ENCODE results near the gene STX8. TPM values are rescaled to one million over a fixed set of nuclear protein-coding genes. Genes with fewer than 3 reads are reported as not detected.

The STX8 gene
- total and polyA plus RNA-seq, 12 donors = 53.3 to 80.1 (median 63.9) TPM

DNA sequence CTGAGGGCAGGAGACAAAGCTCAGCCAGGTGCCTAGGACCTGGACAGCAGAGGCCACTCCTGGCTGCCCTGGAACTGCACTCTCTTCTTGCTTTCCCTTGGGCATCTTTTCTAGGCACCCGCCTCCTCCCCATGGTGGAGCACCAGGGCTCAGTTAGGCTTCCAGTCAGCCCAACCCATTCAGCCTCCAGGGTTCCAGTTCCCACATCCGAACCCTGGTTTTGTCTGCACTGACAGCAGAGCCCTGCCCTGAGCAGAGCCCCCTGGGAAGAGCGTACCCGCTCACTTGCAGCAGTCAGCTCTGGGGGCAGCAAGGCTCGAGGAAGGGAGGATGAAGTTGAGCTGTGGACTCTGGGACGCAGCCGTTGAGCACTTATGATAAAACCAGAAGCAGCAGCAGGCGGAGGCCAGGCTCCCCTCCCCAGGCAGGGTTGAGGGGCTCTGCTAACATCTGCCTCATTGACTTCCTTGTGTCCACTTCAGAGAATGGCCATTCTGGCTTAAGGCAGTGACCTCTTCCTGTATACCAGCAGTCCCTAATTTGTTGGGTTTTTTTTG is 341.2 kb downstream of the STX8 start:
- Histone ChIP-seq H3K27me3 (peaks cover 0 to 28% (median 0%) of the 10 kb centered on the region in 7 donors), H3K4me3 (no peak overlapping the region), H3K27ac (no peak overlapping the region), H3K4me1 (peaks cover 0 to 11% (median 7%) of the 10 kb centered on the region in 9 donors), H3K9me3 (no peaks in the 10 kb centered on the region), H3K36me3 (no peaks in the 10 kb centered on the region)
- 64 to 69% methylated on average over 8 of the region's 8 CpGs for WGBS, 2 donors
- no peak for DNase-seq
- intact Hi-C loops (cut with DNase I) = no loop called here
- TF ChIP-seq, protein P1, sequence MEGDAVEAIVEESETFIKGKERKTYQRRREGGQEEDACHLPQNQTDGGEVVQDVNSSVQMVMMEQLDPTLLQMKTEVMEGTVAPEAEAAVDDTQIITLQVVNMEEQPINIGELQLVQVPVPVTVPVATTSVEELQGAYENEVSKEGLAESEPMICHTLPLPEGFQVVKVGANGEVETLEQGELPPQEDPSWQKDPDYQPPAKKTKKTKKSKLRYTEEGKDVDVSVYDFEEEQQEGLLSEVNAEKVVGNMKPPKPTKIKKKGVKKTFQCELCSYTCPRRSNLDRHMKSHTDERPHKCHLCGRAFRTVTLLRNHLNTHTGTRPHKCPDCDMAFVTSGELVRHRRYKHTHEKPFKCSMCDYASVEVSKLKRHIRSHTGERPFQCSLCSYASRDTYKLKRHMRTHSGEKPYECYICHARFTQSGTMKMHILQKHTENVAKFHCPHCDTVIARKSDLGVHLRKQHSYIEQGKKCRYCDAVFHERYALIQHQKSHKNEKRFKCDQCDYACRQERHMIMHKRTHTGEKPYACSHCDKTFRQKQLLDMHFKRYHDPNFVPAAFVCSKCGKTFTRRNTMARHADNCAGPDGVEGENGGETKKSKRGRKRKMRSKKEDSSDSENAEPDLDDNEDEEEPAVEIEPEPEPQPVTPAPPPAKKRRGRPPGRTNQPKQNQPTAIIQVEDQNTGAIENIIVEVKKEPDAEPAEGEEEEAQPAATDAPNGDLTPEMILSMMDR (IDR thresholded peaks at IDR 0.05) = no peak
- no peak for ATAC-seq

DNA sequence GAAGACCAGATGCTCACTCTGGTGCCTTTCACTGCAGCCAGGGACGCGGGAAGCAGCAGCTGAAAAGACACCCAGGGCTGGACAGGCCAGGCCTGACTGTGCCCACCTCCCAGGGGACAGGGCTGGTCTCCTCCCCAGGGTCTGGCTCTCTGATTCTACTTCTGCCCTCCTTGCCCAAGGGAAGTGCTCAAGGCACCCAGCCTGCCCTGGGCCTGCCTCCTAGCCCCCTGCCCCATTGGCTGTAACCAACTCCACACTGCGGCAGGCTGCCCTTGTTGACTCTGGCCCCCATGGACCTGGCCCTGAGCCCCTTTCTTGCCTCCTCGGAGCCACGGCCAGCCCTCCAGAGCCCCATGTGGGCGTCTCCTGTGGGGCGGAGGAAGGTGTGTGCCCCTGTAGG is 341.9 kb downstream of the STX8 start:
- intact Hi-C loops (cut with DNase I) = no loop called here

DNA sequence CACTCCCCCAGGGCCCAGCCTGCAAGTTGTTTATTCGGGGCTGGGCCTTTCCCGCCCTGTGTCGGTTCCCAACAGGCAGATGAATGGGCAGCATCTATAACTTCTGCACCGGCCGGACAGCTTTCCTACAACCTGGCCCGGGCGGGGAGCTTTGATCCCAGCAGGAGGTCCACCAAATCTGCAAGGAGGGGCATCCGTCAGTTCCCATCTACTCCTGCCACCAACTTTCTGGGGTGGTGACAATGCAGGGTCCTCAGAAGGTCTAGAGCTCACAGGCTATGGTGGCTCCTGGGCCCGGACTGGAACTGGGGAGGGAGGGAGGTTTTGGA is 342.4 kb downstream of the STX8 start:
- H3K4me1 ChIP-seq = peaks cover 0 to 3% (median 2%) of the 10 kb centered on the region in 9 donors
- H3K27ac ChIP-seq = no peak overlapping the region
- peaks cover 0 to 28% (median 0%) of the 10 kb centered on the region in 7 donors for H3K27me3 ChIP-seq
- no peak overlapping the region for H3K4me3 ChIP-seq
- no peak for DNase-seq
- TF ChIP-seq, protein P1 (IDR thresholded peaks at IDR 0.05) = no peak
- no peaks in the 10 kb centered on the region for H3K9me3 ChIP-seq
- WGBS, 2 donors = 70 to 93% methylated on average over 9 of the region's 9 CpGs
- no peak for ATAC-seq
- intact Hi-C loops (cut with DNase I) = no loop called here
- no peaks in the 10 kb centered on the region for H3K36me3 ChIP-seq

More for the DNA sequence above, 341.9 kb downstream of the STX8 start:
- TF ChIP-seq, protein P1 (IDR thresholded peaks at IDR 0.05) = no peak
- Histone ChIP-seq H3K27ac (no peak overlapping the region), H3K27me3 (peaks cover 0 to 28% (median 0%) of the 10 kb centered on the region in 7 donors), H3K9me3 (no peaks in the 10 kb centered on the region), H3K36me3 (no peaks in the 10 kb centered on the region), H3K4me3 (no peak overlapping the region), H3K4me1 (peaks cover 0 to 4% (median under 1%) of the 10 kb centered on the region in 9 donors)
- 87 to 89% methylated on average over 7 of the region's 7 CpGs for WGBS, 2 donors
- DNase-seq = no peak
- no peak for ATAC-seq

DNA sequence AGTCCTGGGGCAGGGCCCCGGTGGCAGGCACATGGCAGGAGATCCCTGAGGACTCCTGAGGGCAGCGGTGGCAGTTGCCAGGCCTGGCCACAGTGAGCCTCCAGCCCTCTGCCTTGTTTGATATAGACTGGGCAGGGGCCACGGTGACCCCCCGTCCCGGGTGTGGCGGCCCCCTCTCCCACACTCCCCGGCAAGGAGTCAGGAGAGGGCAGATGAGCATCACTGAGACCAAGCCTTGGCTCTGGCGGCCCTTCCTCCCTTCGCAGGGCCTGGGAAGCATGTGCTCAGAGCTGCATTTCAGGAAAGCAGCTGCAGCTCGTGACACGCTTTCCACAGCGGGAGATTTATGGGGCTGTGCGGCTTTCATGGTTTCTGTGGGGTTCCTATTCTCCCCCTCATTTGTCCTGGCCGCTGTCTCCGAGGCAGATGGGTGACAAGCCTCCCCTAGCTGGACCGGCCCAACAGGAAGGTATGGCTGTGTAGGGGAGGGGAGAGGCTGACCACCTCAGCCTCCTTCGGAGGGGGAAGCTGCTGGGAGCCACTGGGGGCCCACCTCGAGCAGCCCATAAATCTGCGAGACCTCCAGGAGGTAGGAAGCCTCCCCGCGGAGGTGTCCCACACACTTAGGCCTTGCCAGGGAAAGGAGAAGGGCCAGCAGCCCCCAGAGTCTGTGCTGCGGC is 342.9 kb downstream of the STX8 start:
- ATAC-seq (no peak), DNase-seq (no peak)
- Histone ChIP-seq H3K9me3 (no peaks in the 10 kb centered on the region), H3K4me1 (peaks cover 0 to 7% (median 3%) of the 10 kb centered on the region in 9 donors), H3K4me3 (no peak overlapping the region), H3K27me3 (peaks cover 0 to 28% (median 0%) of the 10 kb centered on the region in 7 donors), H3K27ac (no peak overlapping the region), H3K36me3 (no peaks in the 10 kb centered on the region)
- TF ChIP-seq, protein P1 (IDR thresholded peaks at IDR 0.05) = no peak
- intact Hi-C loops (cut with DNase I) = no loop called here
- 75 to 84% methylated on average over 22 of the region's 22 CpGs for WGBS, 2 donors
